GM18505 (cell line): ENCODE results near the gene RPLP2.

Source experiments
- ATAC-seq: cut with Tn5 transposase; IDR thresholded peaks from one replicate; pipeline ENCODE4 v1.9.1; 2021; ENCODE audit not compliant: unreplicated experiment
- POLR2A ChIP-seq: IDR thresholded peaks from 4 replicates; pipeline ENCODE4 v1.6.1; 2011; ENCODE audit warnings: borderline replicate concordance; ENCODE audit not compliant: insufficient read depth, insufficient read length; ENCODE audit errors: extremely low read depth

RPLP2 gene

DNA sequence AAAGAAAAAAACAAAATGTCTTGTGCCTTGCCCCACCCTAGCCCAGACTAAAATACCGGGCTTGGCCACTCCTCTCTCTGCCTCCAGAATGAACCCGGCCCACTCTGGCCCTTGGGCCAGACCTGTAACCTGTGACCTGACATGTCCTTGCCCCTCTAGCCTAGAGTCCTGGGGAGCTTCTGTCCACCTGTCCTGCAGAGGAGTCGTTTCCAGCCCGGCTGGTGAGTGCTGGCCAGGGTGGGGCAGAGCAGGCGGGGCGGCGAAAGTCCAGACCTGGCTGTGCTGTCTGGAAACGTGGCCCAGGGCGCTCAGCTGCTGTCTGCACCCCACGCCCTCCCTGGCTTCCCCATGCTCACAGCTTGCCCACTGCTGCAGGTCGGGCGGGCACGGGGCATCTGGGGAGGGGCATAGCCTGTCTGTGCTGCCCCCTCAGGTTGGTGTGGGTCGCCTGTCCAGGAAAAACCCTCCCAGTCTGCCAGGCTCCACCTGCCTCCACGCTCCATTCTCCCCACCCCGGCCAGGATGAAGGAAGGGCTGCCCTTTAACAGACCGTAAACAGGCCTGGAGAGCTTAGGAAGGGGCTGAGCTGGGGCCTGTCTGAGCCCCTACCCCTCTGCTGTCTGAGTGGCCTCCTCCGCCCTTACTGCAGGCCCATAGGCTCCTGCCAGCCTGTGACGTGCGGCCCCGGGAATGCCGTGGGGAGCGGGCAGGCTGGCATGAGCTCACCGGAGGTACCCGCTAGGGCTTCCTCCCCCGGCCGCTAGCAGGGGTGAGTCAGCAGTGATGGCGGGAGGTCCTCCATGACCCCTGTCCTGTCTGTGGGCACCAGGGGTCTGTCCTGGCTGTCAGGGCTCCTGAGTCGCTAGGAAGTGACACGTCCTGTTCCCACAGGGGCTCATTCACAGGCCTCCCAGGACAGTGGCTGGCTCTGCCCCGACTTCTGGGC lies 24.9 kb downstream of the RPLP2 start:
- TF ChIP-seq POLR2A = no peak
- ATAC-seq = no peak

DNA sequence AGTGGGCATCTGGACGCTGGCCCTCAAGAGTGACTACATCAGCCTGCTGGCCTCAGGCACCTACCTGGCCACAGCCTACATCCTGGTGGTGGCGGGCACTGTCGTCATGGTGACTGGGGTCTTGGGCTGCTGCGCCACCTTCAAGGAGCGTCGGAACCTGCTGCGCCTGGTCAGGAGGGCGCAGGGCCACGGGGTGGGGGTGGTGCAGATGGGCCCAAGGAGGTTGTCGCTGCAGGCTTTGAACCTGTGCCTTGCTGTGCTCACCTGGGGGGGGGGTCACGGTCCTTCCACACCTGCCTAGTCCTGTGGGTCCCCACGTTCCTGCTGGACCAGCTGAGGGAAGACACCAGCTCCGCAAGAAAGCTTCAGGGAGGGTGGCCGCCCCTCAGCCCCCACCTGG lies 26.5 kb downstream of the RPLP2 start:
- no peak for ATAC-seq
- no peak for TF ChIP-seq POLR2A

DNA sequence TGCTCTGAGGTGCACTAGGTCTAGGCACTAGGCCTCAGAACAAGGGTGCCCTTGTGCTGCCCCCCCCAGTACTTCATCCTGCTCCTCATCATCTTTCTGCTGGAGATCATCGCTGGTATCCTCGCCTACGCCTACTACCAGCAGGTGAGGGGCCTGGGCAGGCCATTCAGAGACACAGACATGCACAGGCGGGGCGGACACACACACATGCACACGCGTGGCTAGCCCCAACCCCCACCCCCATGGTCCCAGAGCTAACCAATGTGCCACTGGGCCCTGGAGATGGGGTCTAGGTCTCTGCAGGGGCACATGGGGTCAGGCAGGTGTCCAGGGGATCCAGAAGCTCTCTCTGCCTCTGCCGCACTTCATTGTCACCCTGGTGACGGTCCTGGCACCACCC lies 26.9 kb downstream of the RPLP2 start:
- TF ChIP-seq POLR2A = peak; percentile 20
- ATAC-seq = no peak

DNA sequence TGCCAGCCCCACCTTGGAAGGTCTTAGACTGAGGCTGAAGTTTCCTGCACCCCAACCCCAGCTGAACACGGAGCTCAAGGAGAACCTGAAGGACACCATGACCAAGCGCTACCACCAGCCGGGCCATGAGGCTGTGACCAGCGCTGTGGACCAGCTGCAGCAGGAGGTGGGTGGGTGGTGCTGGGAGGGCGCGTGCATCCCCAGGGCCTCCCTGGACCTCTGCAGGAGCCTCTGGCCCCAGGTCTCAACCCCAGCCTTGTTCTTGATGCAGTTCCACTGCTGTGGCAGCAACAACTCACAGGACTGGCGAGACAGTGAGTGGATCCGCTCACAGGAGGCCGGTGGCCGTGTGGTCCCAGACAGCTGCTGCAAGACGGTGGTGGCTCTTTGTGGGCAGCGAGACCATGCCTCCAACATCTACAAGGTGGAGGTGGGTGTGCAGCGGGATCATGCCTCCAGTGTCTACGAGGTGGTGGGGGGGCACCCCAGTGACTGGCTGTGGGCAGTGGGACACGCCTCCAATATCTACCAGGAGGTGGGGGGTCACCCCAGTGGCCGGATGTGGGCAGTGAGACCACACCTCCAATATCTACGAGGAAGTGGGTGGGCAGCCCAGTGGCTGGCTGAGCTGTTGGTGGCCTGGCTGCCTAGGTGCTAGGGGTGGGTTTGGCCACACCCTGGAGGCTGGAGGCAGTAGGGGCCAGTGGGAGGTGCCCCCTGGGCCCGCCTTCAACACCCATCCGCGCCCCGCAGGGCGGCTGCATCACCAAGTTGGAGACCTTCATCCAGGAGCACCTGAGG lies 27.6 kb downstream of the RPLP2 start:
- ATAC-seq = no peak
- peak; percentile 5 for TF ChIP-seq POLR2A

DNA sequence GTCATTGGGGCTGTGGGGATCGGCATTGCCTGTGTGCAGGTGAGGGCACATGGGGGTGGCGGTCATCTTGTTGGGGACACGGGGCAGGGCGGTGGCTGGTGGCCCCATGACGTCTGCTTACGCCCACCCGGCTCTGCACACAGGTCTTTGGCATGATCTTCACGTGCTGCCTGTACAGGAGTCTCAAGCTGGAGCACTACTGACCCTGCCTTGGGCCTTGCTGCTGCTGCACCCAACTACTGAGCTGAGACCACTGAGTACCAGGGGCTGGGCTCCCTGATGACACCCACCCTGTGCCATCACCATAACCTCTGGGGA lies 28.2 kb downstream of the RPLP2 start:
- ATAC-seq = no peak
- TF ChIP-seq POLR2A = no peak

DNA sequence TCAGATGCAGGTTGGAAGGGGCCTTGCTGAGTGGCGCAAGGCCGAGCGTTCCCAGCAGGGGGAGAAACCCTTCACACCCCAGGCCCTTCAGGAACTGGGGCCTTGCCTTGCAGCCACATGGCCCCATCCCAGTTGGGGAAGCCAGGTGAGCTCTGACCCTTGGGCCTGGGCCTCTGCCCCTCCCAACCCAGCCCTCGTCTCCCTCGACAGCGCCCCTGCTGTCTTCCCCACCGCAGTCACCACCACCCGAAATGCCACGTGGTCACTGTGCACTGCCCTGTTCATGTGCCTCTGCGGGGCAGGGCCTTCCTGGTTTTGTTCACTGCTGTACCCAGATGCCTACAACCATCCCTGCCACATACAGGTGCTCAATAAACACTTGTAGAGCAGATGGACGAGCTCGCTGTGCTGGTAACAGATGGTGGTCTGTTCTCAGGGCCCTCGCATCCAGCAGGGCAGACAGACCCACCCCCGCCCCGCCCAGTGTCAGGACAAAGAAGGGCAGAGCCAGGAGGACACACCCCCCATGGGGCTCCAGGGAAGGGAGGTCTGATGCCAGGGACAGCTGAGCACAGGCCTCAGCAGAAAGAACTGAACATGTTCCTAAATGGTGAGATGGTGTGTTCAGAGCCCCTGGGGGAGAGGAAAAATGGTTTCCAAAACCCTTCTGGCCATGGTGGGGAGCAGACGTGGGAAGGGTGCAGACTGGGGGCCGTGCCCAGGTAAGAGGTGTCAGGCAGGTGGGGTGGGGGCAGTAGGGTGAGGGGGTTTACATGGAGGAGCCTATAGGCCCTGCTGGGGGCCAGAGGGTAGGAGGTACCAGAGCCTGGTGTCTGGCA lies 28.9 kb downstream of the RPLP2 start:
- TF ChIP-seq POLR2A = no peak
- ATAC-seq = no peak

DNA sequence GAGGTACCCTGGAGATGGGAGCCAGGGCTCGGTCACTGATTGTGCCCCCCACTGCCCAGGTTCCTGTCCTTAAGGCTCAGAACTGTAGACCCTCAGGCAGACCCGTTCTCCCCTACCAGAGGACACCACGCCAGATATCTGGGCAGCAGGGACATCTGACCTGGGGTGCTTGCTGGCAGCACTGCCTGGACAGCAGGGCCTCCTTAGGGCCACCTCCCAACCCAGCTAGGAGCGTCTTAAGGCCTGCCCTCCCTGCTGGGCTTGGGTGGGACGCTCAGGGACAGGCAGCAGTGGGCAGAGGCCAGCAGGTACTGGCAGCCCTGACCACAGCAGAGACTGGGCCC lies 29.5 kb downstream of the RPLP2 start:
- no peak for ATAC-seq
- TF ChIP-seq POLR2A = no peak

DNA sequence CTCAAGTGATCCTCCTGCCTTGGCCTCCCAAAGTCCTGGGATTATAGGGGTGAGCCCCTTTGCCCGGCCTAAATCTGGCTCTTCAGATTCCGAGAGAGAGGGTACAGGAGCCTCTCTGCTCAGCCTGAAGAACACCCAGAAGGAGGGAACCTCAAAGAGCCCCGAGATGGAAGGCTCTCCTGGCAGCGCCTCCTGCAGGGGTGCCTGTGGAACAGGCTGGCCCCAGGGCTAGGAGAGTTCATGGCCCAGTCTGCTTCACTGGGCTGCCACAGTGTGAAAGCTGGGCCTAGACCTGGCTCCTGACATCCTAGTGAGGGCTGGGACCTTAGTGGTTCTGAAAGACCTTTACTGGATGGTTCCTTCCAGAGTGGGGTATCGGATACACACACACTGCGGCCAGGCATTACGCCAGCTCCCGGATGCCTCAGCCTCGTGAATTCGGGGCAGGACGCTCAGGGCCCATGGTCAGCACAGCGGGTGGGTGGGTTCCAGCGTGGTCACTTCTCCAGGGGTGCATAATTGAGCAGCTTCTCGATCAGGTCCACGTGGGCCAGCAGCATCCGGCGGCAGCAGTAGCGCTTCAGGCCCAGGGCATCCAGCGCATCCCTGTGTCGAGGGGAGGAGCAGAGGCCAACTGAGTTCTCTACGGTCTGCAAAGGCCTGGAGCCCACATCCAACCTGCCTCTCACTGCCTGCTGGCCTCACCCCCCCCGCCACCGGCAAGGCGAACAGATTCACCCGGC lies 30.3 kb downstream of the RPLP2 start:
- TF ChIP-seq POLR2A = no peak
- ATAC-seq = no peak

DNA sequence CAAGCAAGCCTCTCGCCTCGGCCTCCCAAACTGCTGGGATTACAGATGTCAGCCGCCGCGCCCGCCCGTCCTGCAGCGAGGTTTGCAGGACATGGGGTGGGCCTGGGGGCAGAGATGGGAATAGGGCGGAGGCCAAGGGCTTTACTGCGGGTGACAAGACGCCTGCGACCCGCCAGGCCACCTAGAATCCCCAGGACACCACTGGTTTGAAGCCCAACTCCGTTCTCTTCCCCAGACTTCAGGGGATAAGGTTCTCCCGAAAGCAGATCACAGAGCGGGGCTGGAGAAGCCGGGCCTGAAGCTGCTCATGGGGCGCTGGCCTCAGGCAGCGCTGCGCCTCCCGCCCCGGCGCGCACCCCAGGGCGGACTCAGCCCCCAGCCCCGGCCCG lies 32.2 kb downstream of the RPLP2 start:
- TF ChIP-seq POLR2A = no peak
- peak; percentile 23 for ATAC-seq

DNA sequence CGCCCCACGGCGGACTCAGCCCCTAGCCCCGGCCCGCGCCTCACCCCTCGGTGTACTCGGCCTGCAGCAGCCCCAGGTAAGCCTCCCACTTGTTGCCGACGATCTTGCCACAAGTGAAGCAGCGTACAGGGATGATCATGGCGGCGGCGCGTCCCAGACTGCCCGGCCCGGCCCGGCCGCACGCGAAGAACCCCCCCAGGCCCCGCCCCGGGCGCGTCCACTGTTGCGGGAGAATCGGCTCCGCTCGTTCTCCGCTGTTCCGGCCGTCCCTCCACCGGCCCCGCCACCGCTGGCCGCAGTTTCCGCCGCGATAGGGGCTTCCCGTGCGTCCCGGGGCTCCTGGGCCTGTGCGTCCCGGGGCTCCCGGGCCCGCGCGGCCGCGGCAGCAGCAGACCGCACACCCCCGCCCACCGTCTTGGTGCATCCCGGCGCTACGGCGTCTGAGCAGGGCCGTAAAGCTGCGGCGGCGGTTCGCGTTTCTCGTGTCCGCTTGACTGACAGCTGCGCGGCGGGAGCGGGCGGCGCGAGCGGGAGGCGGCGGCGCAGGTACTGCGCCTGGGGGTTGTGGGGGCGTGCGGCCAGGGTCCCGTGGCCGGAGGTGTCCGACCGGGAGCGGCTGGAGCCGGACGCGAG lies 32.7 kb downstream of the RPLP2 start, which contains the start of the genes POLR2L and TSPAN4:
TSS of gene POLR2L (minus strand) at position 160 of the 633 bp plus-strand sequence. CDS start at position 139, 21 bp downstream.
TSS of gene TSPAN4 (plus strand) at position 483 of the 633 bp plus-strand sequence. CDS start 7,453 bp downstream, outside the sequence.
- ATAC-seq = peak; percentile 62
- TF ChIP-seq POLR2A = peak; percentile 99

DNA sequence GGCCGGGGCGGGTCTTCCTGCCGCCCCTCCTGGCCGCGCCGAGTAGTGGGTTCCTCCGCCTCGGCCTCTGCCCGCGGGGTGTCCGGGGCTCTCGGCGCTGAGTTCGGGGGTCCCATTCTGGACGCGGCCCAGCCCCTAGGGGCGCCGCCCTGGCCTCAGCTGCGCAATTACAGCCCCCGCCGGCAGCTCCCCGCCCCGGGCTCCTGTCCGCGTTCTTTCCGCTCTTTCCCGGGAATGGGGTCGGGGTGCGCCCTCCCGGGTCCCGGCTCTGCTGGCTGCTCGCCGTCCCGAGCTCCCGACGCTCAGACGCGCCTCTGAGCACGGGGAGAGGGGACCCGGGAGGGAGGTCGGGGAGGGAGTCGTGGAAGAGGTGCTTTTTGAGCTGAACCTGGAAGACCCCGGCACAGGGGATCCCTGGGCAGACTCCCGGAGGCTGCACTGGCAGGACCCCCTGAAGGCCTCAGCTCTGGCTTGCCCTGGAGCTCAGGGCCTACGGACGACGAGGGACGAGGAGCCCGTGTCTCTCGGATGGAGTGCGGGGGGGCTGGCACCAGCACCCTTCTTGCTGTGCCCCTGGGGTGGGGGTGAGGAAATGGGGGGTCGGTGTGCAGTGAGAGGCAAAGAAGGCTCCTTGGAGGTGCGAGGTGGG lies 33.4 kb downstream of the RPLP2 start:
- no peak for TF ChIP-seq POLR2A
- ATAC-seq = peak; percentile 0

DNA sequence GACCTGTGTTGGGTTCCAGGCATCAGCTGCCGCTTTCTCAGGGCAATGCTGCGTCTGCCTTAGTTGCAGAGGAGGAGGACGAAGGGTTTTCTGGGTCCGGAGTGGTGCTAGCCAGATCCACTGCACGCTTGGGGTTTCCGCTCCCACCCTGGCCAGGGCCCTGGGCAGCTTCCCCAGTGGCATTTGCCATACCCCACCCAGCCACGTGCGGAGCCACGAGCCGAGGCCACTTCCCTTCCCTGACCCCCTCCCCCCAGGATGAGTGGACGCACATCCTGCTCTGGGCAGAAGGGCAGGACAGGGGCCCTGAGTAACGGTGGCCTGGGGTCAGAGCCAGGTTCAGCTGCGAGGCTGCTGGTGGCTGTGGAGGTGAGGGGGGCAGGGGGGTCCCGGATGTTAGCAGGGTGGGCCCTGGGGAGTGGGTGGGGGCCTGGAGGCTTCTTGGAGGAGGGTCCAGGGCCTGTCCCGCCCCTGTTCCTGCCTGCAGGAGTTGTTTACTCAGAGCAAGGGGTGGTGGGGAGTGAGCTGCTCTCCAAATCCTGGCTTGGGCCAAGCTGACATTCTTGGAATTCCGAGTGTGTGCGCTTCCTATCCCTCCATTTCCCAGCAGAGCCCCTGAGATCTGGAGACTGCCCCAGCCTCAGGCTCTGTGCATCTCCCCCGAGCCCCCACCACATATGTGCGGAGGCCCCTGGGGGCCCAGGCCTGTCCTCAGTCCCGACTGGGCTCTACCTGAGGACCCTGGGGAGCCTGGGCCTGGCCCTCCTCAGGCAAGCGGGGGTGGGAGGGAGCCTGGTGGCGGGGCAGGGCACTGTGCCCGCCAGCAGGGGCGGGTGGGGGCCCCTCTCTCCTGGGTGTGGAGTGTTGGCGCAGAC lies 34.3 kb downstream of the RPLP2 start:
- ATAC-seq = no peak
- no peak for TF ChIP-seq POLR2A
